IMR-90 (cell line): ENCODE data around the gene KIF6. TPM values are rescaled to one million over a fixed set of nuclear protein-coding genes. Genes with fewer than 3 reads are reported as not detected.

Source experiments
- ATAC-seq: fragments of 200-7000 bp; cut with Tn5 transposase; 2 replicates; pipeline ENCODE4 v1.9.1; 2020; ENCODE audit warnings: low read depth, mild to moderate bottlenecking, moderate library complexity
- BruUV-seq: library from RNA; stranded (reverse); fragments of 400-500 nt; replicated peaks from 2 replicates; lab custom pipeline; 2021; lab: Mats Ljungman, UMichigan
- CTCF ChIA-PET: fragments of 300-600 bp; formaldehyde crosslinking; extraction: SDS; loops from one replicate; lab custom pipeline; 2021; ENCODE audit warnings: antibody characterized with exemption; lab: Yijun Ruan, JAX
- POLR2A ChIA-PET: fragments of 300-600 bp; sonication (Branson Sonifier 250); formaldehyde crosslinking; loops from one replicate; lab custom pipeline; 2022; ENCODE audit warnings: antibody characterized with exemption; ENCODE audit not compliant: unreplicated experiment; lab: Charles Lee
- DNase-seq: peaks from one replicate; pipeline ENCODE4 v3.0.0; 2013
- H2AFZ ChIP-seq: replicated peaks from 2 replicates; pipeline ENCODE3; 2013; ENCODE audit warnings: low read length, mild to moderate bottlenecking; ENCODE audit not compliant: poor library complexity
- H2AK5ac ChIP-seq: 2 replicates; pipeline ENCODE4 v1.6.1; 2013; ENCODE audit warnings: low read depth, low read length, inconsistent platforms
- H2AK9ac ChIP-seq: replicated peaks from 2 replicates; pipeline ENCODE3; 2013; ENCODE audit warnings: mild to moderate bottlenecking, low read depth, low read length, moderate library complexity; ENCODE audit not compliant: poor library complexity
- H2BK120ac ChIP-seq: 2 replicates; pipeline ENCODE4 v1.6.1; 2013; ENCODE audit warnings: low read depth, low read length, inconsistent platforms
- H2BK15ac ChIP-seq: 3 replicates; pipeline ENCODE4 v1.6.1; 2013; ENCODE audit warnings: low read depth, low read length, inconsistent platforms
- H2BK20ac ChIP-seq: 2 replicates; pipeline ENCODE4 v1.6.1; 2013; ENCODE audit warnings: low read depth, mild to moderate bottlenecking, inconsistent platforms, low read length, moderate library complexity
- H2BK5ac ChIP-seq: 2 replicates; pipeline ENCODE4 v1.6.1; 2013; ENCODE audit warnings: mild to moderate bottlenecking, low read depth, low read length, inconsistent platforms; ENCODE audit not compliant: poor library complexity, severe bottlenecking
- H3K14ac ChIP-seq: replicated peaks from 2 replicates; pipeline ENCODE4 v1.6.1; 2013; ENCODE audit warnings: low read depth, low read length, inconsistent platforms
- H3K18ac ChIP-seq: 2 replicates; pipeline ENCODE4 v1.6.1; 2013; ENCODE audit warnings: low read depth, low read length, control low read depth
- H3K23ac ChIP-seq: 2 replicates; pipeline ENCODE4 v1.6.1; 2013; ENCODE audit warnings: low read depth, low read length, inconsistent platforms
- H3K27ac ChIP-seq: 2 replicates; pipeline ENCODE4 v1.5.1; 2013; ENCODE audit warnings: mild to moderate bottlenecking, control low read depth, low read length; ENCODE audit not compliant: insufficient read depth
- H3K27me3 ChIP-seq: 2 replicates; pipeline ENCODE4 v1.6.1; 2013; ENCODE audit warnings: low read length; ENCODE audit not compliant: control insufficient read depth, insufficient read depth
- H3K36me3 ChIP-seq: 2 replicates; pipeline ENCODE4 v1.6.1; 2013; ENCODE audit warnings: low read length, mixed read lengths; ENCODE audit not compliant: control insufficient read depth, insufficient read depth
- H3K4ac ChIP-seq: 2 replicates; pipeline ENCODE4 v1.6.1; 2013; ENCODE audit warnings: low read depth, low read length, inconsistent platforms
- H3K4me1 ChIP-seq: 2 replicates; pipeline ENCODE4 v1.6.1; 2013; ENCODE audit warnings: low read length, mixed read lengths; ENCODE audit not compliant: control insufficient read depth, insufficient read depth
- H3K4me2 ChIP-seq: 2 replicates; pipeline ENCODE4 v1.6.1; 2013; ENCODE audit warnings: low read depth, mild to moderate bottlenecking, control low read depth, low read length, moderate library complexity
- H3K4me3 ChIP-seq: 2 replicates; pipeline ENCODE4 v1.5.1; 2013; ENCODE audit warnings: low read depth, mild to moderate bottlenecking, control low read depth, low read length, moderate library complexity; ENCODE audit not compliant: insufficient read depth
- H3K56ac ChIP-seq: 2 replicates; pipeline ENCODE4 v1.6.1; 2013; ENCODE audit warnings: low read length, inconsistent platforms; ENCODE audit not compliant: insufficient read depth; ENCODE audit errors: extremely low read depth
- H3K79me1 ChIP-seq, 2 experiments: 2 replicates each; pipeline ENCODE4 v1.6.1; 2013; ENCODE audit warnings: low read length in 2 of 2, inconsistent platforms in 1 of 2, low read depth in 1 of 2
- H3K9ac ChIP-seq: 2 replicates; pipeline ENCODE4 v1.6.1; 2013; ENCODE audit warnings: low read depth, low read length, control low read depth
- H3K9me1 ChIP-seq: 2 replicates; pipeline ENCODE4 v1.6.1; 2013; ENCODE audit warnings: low read length, inconsistent platforms; ENCODE audit not compliant: insufficient read depth
- H3K9me3 ChIP-seq: 2 replicates; pipeline ENCODE4 v1.6.1; 2013; ENCODE audit warnings: low read length; ENCODE audit not compliant: control insufficient read depth, insufficient read depth
- H4K20me1 ChIP-seq: 2 replicates; pipeline ENCODE4 v1.6.1; 2013; ENCODE audit warnings: low read length, inconsistent platforms; ENCODE audit not compliant: insufficient read depth
- H4K5ac ChIP-seq: 2 replicates; pipeline ENCODE4 v1.6.1; 2013; ENCODE audit warnings: mild to moderate bottlenecking, low read depth, low read length, control low read depth
- H4K8ac ChIP-seq, 2 experiments: 2 replicates each; pipeline ENCODE4 v1.6.1; 2013; ENCODE audit warnings: low read depth in 2 of 2, low read length in 2 of 2, control low read depth in 1 of 2, inconsistent platforms in 1 of 2
- H4K91ac ChIP-seq: 2 replicates; pipeline ENCODE4 v1.6.1; 2013; ENCODE audit warnings: low read depth, low read length, inconsistent platforms; ENCODE audit not compliant: insufficient read depth
- BHLHE40 ChIP-seq: fragments of 150-350 bp; IDR thresholded peaks from 2 replicates; pipeline ENCODE4 v1.6.1; 2016; ENCODE audit warnings: mild to moderate bottlenecking, low read depth, low read length
- CEBPB ChIP-seq: IDR thresholded peaks from 2 replicates; pipeline ENCODE4 v1.6.1; 2012; ENCODE audit warnings: low read depth, low read length, improper control_type of control experiment
- MAZ ChIP-seq: IDR thresholded peaks from 2 replicates; pipeline ENCODE4 v1.6.1; 2012; ENCODE audit warnings: low read depth, mild to moderate bottlenecking, low read length, improper control_type of control experiment, moderate library complexity, borderline replicate concordance
- MXI1 ChIP-seq: IDR thresholded peaks from 2 replicates; pipeline ENCODE4 v1.6.1; 2012; ENCODE audit warnings: low read depth, mild to moderate bottlenecking, low read length, moderate library complexity, borderline replicate concordance
- WGBS, 2 experiments: methylation state at CpG; one replicate each; pipeline versions ENCODE4 v1.1.5 to v1.1.7; 2013; ENCODE audit warnings: missing lambda C conversion rate in 2 of 2; ENCODE audit not compliant: insufficient read length in 1 of 2; ENCODE audit errors: extremely low coverage in 2 of 2; 5-methylcytosine and 5-hydroxymethylcytosine counted together
- dilution Hi-C: fragments of 300-500 bp; cut with HindIII; formaldehyde crosslinking; loops from one replicate; pipeline ENCODE4 v1.14.3; 2018; ENCODE audit warnings: low sequenced_read_pairs; ENCODE audit not compliant: unreplicated experiment
- in situ Hi-C: fragments of 300-500 bp; cut with MboI; formaldehyde crosslinking; loops from 3 replicates; pipeline ENCODE4 v1.14.3; 2019; ENCODE audit warnings: low sequenced_read_pairs, inconsistent platforms, mixed read lengths
- intact Hi-C: fragments of 100-400 bp; cut with micrococcal nuclease; formaldehyde crosslinking; loops from 2 replicates; pipeline ENCODE4 v1.10.0; 2022
- polyA plus RNA-seq, 3 experiments: library from polyadenylated mRNA; depleted of rRNA; stranded (reverse); fragments of >200 nt; gene quantifications; 2 replicates each; pipeline ENCODE4 v1.2.3, GENCODE V29; 2012; ENCODE audit warnings: low replicate concordance in 1 of 3
- total RNA-seq: library from RNA; depleted of rRNA; stranded (reverse); fragments of >200 nt; gene quantifications from 2 replicates; pipeline ENCODE4 v1.2.3, GENCODE V29; 2012
- TF ChIP-seq, protein P1 (sequence below): conservative IDR thresholded peaks from 2 replicates; pipeline ENCODE4 v1.5.1; 2012; ENCODE audit warnings: mild to moderate bottlenecking, low read depth, low read length, improper control_type of control experiment

The KIF6 gene
- total and polyA plus RNA-seq, 2 of the 4 experiments (the other 2 are of a cell fraction) = under 0.01 to 0.10 TPM

DNA sequence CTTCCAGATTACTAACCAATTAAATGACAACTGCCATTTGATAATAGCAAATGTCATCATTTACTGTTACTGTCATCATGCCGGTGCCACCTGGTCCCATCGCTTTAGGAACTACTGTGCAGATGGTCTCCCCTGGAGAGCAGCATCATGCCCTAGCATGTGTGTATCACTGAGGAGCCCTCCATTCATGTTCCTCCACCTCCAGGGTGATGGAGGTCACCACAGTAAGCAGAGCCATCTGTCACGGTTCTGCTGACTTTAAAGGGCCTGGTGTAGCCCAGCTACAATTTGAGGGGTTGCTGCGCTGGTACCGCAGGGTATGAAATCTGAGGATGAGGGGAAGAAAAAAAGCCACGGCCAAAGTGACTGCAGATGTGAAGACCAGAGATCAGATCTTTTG, 283.9 kb downstream of the KIF6 start:
- H2BK15ac ChIP-seq = no peak overlapping the region
- in situ Hi-C loops (no loop called here), intact Hi-C loops (no loop called here), dilution Hi-C loops (no loop called here)
- no peak overlapping the region for H3K14ac ChIP-seq
- no peak for TF ChIP-seq MXI1
- TF ChIP-seq CEBPB = no peak
- no peak for TF ChIP-seq BHLHE40
- no peak for TF ChIP-seq MAZ
- TF ChIP-seq, protein P1, sequence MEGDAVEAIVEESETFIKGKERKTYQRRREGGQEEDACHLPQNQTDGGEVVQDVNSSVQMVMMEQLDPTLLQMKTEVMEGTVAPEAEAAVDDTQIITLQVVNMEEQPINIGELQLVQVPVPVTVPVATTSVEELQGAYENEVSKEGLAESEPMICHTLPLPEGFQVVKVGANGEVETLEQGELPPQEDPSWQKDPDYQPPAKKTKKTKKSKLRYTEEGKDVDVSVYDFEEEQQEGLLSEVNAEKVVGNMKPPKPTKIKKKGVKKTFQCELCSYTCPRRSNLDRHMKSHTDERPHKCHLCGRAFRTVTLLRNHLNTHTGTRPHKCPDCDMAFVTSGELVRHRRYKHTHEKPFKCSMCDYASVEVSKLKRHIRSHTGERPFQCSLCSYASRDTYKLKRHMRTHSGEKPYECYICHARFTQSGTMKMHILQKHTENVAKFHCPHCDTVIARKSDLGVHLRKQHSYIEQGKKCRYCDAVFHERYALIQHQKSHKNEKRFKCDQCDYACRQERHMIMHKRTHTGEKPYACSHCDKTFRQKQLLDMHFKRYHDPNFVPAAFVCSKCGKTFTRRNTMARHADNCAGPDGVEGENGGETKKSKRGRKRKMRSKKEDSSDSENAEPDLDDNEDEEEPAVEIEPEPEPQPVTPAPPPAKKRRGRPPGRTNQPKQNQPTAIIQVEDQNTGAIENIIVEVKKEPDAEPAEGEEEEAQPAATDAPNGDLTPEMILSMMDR = no peak
- H2AK9ac ChIP-seq = no peak overlapping the region
- H3K23ac ChIP-seq = no peak overlapping the region
- POLR2A ChIA-PET = no interaction called here
- H3K4me2 ChIP-seq = no peak overlapping the region
- 82% methylated on average over 3 of the region's 6 CpGs; no CpG with 5 or more reads in 1 of the 2 experiments for WGBS, 2 experiments
- BruUV-seq = no TSS peak
- ATAC-seq (no peak), DNase-seq (no peak)
- H3K9ac ChIP-seq = no peak overlapping the region
- no peak overlapping the region for H2AK5ac ChIP-seq
- CTCF ChIA-PET = no interaction called here
- no peak overlapping the region for H2AFZ ChIP-seq
- no peak overlapping the region for H3K56ac ChIP-seq
- H3K27ac ChIP-seq = no peak overlapping the region
- no peak overlapping the region for H2BK120ac ChIP-seq
- H4K8ac ChIP-seq = no peak overlapping the region
- H3K9me1 ChIP-seq = no peaks in the 10 kb centered on the region
- H2BK5ac ChIP-seq = no peak overlapping the region
- no peak overlapping the region for H3K4me3 ChIP-seq
- H4K5ac ChIP-seq = no peak overlapping the region
- no peak overlapping the region for H2BK20ac ChIP-seq
- H3K4me1 ChIP-seq = no peaks in the 10 kb centered on the region
- peaks cover 2% of the 10 kb centered on the region for H3K9me3 ChIP-seq
- H3K4ac ChIP-seq = no peak overlapping the region
- H3K36me3 ChIP-seq = no peaks in the 10 kb centered on the region
- H3K18ac ChIP-seq = no peak overlapping the region
- no peaks in the 10 kb centered on the region for H3K27me3 ChIP-seq
- H4K91ac ChIP-seq = no peak overlapping the region
- no peaks in the 10 kb centered on the region for H3K79me1 ChIP-seq
- H4K20me1 ChIP-seq = no peaks in the 10 kb centered on the region
